ENCODE results near the gene TFCP2L1.

The TFCP2L1 gene

DNA sequence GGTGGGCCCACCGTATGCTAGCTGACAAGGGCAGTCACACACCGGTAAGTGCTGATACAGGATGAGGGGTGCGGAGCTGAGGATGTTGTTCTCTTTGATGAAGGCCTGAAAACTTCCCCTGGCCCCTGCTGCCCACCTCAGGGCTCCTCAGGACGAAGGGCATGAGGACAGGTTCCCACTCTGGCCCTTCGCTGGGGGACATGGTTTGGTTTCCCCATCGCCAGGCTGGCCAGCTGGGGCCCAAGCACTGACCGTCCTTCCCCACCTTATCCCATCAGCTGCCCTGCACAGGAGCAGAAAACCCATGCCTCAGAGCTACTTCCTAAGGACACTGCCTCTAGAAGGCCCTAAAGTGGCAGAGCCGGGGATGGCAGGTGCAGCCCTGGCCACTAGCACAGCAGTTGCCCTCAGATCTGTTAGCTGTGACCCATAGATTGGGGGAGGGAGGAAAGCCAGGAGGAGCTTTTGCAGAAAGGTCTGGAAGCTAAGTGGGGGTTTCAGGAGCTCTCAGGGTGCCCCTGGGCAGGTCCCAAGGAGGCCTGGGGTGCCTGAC is 66.5 kb downstream of the TFCP2L1 start:
- DNase-seq: no peak

DNA sequence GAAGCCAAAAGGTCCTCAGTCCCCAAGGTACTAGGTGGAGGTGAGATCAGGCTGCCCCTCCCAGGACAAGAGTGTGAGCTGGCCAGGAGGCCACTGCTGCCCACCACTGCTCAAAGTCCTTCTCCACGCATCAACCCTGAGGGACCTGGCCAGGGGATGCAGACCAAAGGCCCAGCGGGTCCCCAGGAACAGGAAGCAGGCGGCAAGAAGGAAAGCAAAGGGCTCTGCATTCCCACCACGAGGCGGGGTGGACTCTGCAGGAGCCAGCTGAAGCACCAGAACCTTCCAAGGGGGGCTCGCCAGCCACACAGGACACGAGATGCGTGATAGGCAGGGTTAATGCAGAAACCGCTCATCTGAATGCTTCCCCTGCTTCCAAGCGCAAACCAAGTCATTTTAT is 67.4 kb downstream of the TFCP2L1 start:
- no peak for DNase-seq

DNA sequence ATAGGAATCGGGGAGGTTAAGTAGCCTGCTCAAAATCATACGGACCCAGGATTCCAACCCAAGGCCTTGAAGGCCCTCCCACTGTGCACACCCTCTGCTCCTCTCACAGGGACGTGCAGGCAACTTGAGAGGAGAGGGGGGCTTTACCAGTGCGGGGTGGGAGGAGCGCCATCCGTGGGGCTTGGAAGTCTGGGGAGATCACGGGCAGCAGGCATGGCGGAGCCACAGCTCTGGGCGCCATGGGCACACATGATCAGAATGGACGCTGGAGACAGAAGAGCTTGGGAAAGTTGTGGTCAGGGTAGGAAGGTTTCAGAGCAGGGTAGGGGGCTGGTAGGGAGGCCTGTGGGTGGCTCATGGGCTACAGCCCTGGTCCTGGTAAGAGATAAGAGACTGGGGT is 70.7 kb downstream of the TFCP2L1 start:
- no peak for DNase-seq

DNA sequence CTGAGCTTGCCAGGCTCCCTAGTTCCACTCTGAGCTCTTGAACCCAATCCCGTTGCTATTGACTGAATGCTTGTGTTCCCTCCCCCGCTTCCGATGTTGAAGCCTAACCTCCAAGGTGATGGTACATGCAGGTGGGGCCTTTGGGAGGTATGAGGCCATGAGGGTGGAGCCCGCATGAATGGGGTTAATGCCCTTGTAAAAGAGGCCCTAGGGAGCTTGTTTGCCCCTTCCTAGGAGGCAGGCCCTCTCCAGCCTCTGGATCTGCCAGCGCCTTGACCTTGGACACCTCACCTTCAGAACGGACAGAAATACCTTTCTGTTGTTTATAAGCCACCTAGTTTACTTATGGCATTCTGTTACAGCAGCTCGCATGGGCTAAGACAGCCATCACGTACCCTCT is 71.6 kb downstream of the TFCP2L1 start:
- no peak for DNase-seq

DNA sequence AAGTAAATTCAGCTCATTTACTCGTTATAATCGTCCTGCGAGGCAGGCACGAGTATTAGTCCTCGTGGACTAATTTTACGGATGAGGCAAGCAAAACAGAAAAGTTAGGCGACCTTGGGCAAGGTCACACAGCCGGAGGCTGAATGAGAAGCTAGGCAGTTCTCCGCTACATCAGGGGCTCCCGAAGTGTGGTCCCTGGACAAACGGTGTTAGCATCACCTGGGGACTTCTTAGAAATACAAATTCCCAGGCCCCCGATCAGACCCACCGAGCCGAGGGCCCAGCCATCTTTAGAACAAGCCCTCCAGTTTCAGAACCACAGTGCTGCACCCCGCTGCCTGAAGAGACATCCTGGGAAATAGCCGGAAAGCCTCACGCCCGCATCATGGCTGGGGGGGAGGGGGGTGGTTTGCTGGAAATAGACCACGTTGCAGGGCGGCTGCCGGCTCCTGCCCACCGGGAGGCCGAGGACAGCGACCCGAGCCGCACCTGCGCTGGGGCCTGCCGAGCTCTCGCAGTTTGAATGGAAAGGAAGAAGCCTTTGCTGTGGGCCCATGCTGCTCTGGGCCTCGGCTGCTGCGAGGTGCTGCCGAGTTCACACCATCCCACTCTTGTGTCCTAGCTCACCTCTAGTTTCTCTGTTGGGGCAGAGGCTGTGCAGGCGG is 72.2 kb downstream of the TFCP2L1 start:
- no peak for DNase-seq

- DNase-seq: no peak
These were observed 73.3 kb downstream of the TFCP2L1 start for GRCh38 chr2:121211689-121212151.

- no peak for DNase-seq
These were observed 73.8 kb downstream of the TFCP2L1 start for GRCh38 chr2:121211251-121211650.

DNA sequence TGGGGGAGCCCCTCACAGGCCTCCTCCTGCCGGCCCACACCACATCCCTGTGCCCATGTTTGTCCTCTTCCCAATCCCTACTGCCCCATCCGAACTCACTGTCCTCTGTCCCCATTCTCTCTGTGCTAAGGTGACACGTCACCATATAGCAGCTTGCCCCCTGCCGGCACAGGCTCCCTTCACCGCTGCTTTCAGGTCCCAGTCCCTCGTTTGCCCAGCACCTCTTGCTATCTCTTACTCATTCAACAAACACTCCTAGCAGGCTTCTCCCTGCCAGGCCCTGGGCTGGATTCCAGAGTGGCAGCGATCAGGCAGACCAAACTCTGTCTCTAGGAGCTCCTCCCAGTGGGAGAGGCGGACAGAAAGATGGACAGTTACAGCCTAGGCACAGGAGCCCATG is 74.3 kb downstream of the TFCP2L1 start:
- no peak for DNase-seq

DNA sequence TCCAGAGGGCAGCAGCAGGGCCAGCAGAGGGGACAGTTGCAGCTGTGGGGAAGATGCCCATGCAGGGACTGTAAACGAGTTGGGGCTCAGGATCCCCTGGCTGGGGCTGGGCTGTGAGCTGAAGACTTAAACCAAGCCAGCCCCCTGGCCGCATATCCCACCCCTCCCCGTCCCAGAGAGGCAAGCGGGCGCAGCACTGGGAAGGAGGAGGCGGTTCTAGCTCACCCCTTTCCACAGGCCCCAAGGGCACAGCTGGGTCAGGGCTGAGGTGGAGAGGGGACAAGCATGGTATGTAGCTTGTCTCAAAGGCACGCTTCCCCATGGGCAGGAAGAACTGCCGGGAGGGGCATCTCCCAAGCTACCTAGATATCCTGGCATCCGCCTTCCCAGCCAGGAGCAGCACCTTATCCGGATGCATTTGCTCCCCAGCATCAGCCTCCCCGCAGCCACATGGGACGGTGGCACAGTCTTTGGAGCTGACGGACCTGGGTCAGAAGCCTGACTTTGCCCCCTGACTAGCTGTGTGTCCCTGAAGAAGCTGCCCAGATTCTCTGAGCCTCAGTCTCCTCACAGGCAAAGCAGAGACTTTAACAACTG is 75.9 kb downstream of the TFCP2L1 start:
- DNase-seq: no peak

- DNase-seq: no peak
These were observed 77.5 kb downstream of the TFCP2L1 start for GRCh38 chr2:121207494-121207893.

GRCh38 chr2:121205321-121205942 is 79.6 kb downstream of the TFCP2L1 start:
- DNase-seq: no peak

DNA sequence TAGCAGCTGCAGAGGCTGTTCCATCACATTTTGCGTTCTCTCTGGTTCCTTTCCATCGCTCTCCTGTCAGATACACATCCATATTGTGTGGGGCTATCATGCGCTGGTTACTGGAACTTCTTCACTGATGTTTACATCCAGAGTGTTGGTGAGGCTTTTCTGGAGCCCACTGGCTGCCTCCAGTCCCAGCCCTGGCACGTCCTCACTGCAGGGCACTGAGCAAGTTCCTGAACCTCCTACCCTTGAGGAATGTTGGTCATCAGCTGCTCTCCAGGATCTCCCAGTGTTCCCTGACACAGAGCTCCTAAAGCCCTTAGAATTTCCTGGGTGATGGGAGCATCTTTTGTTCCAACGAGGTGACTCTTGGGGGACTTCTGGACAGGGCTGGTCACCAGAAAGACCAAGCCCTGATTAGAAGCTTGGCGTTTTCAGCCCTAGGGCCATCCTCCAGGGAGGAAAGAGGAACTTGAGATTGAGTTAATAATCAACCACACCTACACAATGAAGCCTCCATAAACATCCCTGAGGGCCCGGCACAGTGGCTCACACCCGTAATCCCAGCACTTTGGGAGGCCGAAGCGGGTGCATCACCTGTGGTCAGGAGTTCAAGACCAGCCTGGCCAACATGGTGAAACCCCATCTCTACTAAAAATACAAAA is 81.3 kb downstream of the TFCP2L1 start:
- no peak for DNase-seq

- DNase-seq: no peak
These were observed 82.3 kb downstream of the TFCP2L1 start for GRCh38 chr2:121202541-121203310.

DNA sequence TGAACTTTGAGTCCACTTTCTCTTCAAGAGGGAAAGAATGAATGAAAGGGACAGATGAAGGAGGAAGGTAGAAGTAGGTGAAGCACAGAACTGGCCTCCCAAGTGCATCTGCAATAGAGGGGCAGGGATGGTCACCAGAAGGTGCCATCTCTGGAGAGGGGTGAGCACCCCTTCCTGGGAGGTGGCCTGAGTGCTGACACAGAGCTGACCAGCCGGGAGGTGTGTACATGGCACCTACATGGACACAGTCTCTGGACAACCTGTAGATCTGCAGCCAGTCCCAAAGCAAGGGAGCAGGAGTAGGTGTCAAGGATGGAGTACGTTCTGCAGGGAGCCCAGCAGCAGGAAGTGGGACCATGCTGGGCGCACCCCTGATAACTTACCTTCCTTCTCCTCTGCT is 83.2 kb downstream of the TFCP2L1 start:
- no peak for DNase-seq

GRCh38 chr2:121200419-121201315 is 84.3 kb downstream of the TFCP2L1 start:
- DNase-seq: no peak

- no peak for DNase-seq
These were observed 85.0 kb downstream of the TFCP2L1 start for GRCh38 chr2:121200011-121200347.

- no peak for DNase-seq
These were observed 85.6 kb downstream of the TFCP2L1 start for GRCh38 chr2:121199281-121200010.

DNA sequence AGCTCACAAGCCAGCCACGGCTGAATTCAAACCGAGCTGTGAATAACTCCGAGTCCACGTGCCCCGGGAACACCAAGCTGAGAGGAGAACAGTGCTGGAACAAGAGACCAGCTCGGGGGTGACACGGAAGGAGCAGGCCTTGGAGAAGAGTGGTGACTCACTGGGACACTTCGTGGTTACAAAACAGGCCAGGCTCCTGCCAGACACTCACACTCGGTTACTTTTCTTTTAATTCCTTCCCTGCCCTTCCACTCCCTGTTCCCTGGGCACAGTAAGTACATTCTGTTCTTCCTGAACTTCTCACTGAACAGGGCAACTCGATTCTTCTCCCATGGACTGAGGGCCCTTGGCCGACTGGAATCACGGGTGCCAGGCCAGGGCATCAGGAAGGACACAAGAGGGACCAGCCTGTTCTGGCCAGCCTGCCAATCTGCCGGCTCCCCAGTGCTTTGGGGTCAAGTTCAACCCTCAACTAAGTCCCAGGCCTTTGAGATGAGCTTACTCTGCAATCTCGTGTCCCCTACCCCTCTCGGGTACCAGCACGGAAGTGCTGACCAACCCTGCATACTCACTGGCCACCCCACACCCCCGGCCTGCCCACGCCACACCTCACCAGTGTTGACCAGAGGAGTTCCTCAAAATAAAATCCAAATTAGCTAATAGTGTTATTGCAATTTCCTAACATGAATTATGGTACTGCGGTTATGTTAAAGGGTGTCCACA is 87.5 kb downstream of the TFCP2L1 start:
- no peak for DNase-seq

DNA sequence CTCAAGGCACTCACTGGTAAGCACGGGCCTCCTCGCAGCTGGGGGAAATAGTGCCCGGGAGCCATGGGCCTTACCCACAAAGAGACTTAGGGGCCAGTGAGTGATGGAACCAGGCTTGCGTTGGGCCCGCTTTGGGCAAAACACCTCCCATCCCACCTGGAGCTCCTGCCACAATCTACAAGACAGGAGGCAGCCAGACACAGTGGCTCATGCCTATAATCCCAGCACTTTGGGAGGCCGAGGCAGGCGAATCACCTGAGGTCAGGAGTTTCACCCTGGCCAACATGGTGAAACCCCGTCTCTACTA is 88.2 kb downstream of the TFCP2L1 start:
- DNase-seq: no peak

- DNase-seq: peak; percentile 33
These were observed 88.7 kb downstream of the TFCP2L1 start for GRCh38 chr2:121196132-121196848.

All from NCI-H510A (cell line).